Stimulated activated CD8-positive, alpha-beta memory T cell treated with anti-CD3 and anti-CD28 coated beads, Interleukin-15, amount 100 ng/mL, for 24 hours (primary cell): ENCODE results near the gene RBMY1J.
"Not testable (repeated sequence)": the region's sequence is repeated elsewhere in the genome, so short reads cannot be mapped to it uniquely, and the experiment has no call there.

ENCODE experiments used
- DNase-seq: peaks from one replicate; pipeline ENCODE4 v3.0.0-alpha.2; 2020; ENCODE audit warnings: low read depth

Gene RBMY1J

GRCh38 chrY:22403110-22403509 lies at the start of gene RBMY1J:
RBMY1J (plus strand) TSS chrY:22403410; CDS start chrY:22405448, 2,038 bp downstream.
- DNase-seq = not testable (repeated sequence)

DNA sequence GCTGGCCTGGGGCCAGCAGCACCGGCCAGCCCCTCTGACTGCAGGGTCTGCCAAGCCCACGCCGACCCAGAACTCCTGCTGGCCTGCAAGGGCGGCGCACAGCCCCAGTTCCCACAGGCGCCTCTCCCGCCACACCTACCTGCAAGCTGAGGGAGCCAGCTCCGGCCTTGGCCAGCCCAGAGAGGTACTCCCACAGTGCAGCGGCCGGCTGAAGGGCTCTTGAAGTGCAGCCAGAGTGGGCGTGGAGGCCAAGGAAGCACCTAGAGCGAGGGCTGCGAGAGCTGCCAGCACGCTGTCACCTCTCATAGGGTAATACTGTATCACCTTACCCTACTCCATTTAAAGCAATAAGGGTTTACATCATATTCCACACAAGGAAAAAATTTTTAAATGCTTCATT lies 35.8 kb upstream of the RBMY1J start:
- no peak for DNase-seq

DNA sequence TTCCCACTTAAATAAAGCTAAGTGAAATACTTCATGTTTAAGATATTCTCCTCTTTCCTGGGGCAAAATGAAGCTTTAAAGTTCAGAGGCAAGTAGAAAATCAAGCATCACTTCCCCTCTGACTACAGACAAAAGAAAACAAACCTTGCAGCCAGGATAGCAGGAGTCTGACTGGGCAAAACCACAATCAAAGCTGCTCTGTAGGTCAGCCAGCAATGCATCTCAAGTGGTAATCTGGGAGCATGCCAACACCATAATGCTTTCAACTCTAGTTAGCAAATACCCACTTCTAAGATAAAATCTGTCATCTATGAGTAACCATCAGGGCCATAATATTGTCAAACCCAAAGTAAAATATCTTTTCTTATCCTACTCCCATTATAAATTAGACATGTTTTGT lies 32.6 kb upstream of the RBMY1J start:
- DNase-seq = no peak

DNA sequence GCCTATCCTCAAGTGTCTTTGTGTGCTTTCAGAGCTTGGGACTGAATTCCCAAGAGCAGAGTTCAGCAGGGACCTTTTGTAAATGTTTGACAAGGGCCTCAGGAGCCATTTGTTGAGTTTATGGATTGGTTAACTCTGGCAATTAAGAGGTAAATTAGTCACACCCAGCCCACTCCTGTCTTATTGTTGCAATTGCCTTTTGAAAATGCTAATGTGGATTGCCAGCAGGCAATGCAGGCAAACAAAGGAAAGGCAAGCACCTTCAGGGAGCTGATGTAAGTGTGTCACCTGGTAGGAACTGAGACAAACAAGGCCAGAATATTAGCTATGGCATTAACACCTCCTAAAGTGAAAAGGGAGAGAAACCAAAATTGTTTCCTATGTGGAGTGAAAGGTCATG lies 29.7 kb upstream of the RBMY1J start:
- DNase-seq = no peak

DNA sequence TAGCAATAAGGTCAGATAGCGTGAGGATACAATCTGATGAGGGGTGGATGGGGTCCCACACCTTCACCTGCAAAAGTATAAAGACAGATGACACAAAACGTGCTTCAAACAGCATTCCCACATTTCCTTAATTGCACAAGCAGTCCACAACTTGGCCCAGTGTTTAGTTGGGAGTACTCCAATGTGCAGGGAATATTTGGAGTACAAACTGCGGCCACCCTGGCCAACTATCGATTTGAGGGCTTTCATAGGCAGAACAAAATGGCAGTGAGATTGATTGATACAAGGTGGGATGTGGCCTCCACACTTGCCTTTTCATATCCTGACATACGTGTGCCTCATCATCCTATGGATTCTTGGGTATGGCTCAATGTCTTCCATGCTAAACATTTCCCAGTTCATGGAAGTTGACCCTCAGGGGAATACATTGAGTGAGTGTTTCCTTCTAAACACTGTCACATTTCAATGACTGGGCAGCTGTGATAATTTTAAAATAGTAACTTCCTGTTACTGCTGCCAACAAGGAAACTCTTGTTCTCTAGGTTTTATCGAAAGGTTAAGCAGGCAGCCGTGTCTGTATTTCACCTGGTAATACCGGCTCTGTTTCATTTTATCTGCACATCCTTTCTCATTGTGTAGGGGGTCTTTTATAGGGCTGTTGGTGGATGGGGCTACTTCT lies 41.6 kb downstream of the RBMY1J start:
- not testable (repeated sequence) for DNase-seq

DNA sequence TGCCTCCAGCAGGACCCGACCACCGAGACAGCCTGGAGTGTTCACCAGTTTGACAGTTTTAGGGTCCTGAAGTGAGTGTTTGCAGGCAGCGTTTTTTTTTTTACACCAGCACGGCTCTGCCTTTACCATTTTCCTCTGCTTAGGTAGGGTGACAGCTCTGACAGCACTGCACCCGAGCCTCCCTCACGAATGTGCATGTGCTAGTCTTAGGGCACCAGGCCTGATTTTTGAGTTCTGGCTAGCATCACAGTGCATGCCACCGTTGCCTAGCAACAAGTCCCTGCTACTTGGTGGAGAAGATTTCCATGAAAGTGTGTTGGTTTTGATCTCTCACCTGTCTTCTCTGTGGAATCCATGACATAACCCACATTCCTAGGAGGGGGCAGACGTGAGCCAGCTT lies 52.3 kb downstream of the RBMY1J start:
- not testable (repeated sequence) for DNase-seq

DNA sequence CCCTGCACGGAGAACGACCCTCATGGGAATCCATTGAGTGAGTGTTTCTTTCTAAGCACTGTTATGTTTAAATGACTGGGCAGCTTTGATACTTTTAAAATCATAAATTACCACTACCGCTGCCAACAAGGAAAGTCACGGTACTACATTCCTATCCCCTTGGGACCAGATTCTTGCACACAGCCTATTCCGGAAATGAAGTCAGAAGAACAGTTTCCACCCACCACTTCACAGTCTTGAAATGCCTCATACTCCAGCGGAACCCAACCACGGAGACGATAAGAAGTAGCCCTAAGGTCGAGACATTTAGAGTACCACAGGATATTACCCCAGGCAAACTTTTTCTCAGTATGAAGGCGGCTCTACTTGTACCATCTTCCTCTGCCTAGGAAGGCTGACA lies 58.8 kb downstream of the RBMY1J start:
- not testable (repeated sequence) for DNase-seq
